HG03280 (cell line): ENCODE measurements around the gene GFRA1.

ENCODE experiments used
- ATAC-seq: cut with Tn5 transposase; IDR thresholded peaks from one replicate; pipeline ENCODE4 v1.9.1; 2021; ENCODE audit warnings: mild to moderate bottlenecking, moderate library complexity; ENCODE audit not compliant: unreplicated experiment

Gene GFRA1

GRCh38 chr10:116270771-116271592 is 2.0 kb downstream of the GFRA1 start:
- ATAC-seq, result no peak

GRCh38 chr10:116270126-116270770 is 2.8 kb downstream of the GFRA1 start:
- ATAC-seq, result no peak

GRCh38 chr10:116269619-116270018 is 3.4 kb downstream of the GFRA1 start:
- ATAC-seq, result no peak

GRCh38 chr10:116268976-116269375 is 4.0 kb downstream of the GFRA1 start:
- no peak for ATAC-seq

DNA sequence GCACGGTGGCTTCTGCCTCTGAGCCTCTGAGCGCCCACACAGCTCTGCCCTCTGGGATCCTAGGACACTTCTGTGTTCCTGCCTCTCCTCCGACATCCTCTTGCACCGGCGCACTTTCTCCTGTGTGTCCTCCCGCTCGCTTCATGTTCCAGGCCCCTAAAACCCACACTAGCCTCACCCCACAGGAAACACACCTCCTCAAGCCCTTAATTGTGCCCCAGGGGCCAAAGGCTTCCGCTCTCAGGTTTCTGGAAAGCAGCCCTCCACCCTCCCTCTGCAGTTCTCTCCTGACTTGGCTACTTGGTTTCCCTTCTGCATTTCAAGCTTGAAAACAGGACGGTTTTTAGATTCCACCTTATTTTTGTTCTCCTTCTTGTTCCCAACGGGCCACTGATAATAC is 7.3 kb downstream of the GFRA1 start:
- ATAC-seq, result no peak

GRCh38 chr10:116263870-116264655 is 8.9 kb downstream of the GFRA1 start:
- no peak for ATAC-seq

GRCh38 chr10:116262678-116263077 is 10.3 kb downstream of the GFRA1 start:
- no peak for ATAC-seq

GRCh38 chr10:116260599-116260998 is 12.4 kb downstream of the GFRA1 start:
- ATAC-seq, result no peak

DNA sequence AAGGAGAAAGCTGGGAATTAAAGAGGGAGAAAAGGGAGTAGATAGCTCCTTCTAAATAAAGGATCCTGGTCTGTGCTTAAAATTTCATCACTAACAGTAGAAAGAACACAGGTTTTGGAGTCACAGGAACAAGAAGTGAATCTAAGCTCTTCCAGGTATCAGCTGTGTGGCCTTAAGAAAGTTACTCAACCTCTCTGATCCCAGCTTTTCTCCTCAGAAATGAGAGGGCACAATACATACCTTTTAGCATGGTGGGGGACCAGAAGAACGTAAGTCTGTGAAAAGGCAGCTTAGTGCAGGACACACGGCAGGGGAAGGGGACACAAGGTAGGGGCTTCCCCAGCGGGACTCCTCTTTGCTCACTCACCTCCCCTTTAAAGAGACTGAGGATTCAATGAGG is 13.4 kb downstream of the GFRA1 start:
- ATAC-seq, result no peak

DNA sequence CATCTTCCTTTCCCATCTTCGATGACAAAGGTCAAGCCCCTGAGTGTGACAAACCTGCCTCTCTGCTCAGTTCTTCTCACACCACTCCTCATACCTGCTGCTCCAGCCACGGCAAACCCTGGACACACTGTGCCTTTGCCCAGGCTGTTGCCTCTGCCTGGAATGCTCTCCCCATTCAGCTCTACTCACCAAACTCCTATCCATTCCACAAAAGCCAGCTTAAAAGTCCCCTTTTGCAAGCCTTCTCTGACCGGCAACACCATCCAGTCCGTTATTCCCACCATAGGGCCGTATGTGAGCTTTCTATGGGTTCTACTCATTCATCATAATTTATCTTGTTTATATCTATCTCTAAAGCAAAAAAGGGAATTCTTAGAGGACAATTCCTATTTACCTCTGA is 15.2 kb downstream of the GFRA1 start:
- ATAC-seq, result no peak

- no peak for ATAC-seq
These were observed 16.2 kb downstream of the GFRA1 start for GRCh38 chr10:116256752-116257259.

DNA sequence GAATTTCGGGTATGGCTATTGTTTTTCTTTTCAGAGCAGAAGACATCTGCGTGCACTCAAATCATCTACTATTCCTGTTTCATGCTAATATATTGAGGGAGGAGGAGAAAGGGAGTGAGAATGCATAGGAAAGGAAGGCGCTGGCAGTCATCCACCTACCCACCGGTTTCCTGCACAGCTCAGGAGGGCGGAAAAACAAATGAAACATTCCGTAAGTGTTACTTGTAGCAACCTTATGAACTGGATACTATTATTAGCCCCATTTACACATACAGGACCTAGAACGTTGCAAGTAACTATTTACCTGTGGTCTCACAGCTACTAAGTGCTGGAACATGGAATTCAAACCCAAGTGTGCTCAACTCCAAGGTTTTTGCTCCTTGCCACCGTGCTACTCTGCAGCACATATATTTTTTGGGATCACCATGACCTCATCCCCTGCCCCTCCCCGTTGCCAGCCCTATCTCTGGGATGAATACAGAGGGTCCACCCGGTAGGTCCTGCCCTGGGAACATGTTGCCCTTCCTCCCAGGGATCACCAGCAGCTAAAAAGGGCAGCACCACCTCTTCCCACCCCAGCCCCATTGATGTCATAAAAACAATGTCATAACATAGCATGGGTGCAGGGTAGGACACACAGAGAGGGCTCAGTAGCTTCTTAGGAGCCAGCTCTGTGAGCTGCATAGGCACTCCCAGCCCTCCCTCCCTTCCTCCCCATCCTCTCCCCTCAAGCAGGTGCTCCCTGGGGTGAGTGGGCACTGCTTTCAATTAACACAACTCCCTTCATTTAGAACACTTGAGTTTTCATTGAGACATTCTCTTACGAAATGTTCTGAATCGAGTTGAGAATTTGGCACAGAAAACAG is 16.9 kb downstream of the GFRA1 start:
- no peak for ATAC-seq

DNA sequence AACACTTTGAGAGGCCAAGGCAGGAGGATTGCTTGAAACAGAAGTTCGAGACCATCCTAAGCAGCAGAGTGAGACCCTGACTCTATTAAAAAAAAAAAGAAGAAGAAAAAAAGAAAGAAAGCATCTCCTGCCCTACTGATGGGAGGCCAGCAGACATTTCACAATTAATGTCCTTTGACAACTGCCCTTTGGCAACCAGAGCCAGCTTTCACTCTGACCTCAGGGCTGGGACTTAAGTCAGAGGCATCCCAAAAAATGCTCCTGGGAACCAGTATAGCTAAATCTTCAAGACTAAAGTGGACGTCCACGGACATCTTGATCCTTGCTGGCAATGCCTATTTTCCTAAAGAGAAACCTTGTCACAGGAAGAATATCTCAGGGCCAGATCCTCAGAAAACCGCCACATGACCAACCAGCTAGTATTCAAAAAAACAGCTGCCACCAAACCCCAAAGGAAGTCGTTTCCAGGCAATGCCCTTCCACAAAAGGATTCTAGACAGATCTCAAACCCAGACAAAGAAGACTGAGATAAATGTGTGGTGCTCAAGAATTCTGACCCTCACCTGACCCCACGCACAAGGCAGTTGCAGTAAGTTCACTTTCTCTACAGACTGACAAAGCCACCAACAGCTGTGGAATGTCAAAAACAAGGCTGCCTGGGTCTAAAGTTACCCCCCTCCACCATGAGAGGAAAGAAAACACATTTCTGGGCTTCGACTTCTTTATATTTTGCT is 18.4 kb downstream of the GFRA1 start:
- ATAC-seq, result no peak

DNA sequence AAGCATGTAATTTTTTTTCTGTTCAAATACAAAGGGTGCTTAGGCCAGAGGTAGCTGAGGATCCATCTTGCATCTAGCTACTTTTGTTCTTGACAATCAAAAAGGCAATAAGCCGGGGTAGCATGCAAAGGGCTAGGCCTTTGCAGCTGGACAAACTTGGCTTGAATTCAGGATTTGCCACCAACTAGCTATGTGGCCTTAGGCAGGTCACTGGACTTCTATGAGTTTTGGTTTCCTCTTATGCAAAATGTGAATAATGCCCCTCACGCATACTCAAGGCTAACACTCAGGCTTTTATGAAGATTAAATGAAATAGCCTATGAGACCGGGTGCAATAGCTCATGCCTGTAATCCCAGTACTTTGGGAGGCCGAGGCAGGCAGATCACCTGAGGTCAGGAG is 19.3 kb downstream of the GFRA1 start:
- ATAC-seq, result no peak

DNA sequence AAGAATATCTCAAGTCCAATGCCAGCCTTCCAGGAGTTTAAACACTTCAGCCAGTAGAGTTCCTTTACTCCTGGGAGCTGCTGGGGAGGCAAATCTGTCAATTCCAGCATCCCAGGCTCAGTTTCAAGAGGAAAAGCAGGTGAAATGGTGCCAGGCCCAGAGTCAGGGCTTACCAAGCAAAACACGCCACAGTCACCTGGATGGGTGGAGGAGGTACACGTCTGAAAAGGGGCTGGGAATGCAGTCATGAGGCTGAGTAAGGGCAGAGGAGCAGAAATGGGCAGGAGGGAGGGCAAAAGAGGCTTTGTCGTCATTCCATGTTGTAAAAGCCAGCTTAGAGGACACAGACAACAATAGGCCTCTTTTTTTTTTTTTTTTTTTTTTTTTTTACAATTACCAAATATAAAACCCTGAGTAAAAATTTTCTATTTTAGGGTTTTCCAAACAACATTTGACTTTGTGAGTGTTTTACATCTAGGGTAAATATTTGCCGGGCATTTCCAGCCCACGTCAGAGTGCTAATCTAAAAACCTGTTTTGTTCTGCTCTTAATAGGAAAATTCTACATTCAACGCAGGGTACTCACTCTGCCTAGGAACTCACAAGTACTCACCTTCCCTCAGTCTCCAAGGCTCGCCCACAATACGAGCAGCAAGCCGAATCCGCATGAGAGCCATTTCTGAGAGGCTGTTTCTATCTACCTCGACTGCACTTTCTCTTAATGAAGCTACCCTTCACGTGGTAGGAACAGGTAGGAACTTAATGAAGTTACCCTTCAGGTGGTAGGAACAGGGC is 21.2 kb downstream of the GFRA1 start:
- ATAC-seq, result no peak

DNA sequence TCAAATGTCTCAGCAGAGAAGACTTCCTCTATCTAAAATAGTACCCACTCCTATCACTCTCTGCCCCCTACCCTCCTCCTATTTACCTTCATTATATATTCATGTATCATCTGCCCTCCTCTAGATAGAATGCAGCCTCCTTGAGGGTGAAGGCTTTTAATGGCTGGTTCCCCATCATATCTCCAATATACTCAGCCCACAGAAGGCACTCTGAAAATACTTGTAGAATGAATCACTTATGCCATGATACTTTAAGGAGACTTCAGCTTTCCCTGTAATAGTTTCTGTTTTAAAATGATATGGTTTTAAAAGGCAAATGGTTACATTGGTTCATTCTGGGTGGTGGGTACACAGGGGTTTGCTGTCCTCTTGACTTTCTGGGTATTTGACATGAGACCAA is 25.3 kb downstream of the GFRA1 start:
- no peak for ATAC-seq

DNA sequence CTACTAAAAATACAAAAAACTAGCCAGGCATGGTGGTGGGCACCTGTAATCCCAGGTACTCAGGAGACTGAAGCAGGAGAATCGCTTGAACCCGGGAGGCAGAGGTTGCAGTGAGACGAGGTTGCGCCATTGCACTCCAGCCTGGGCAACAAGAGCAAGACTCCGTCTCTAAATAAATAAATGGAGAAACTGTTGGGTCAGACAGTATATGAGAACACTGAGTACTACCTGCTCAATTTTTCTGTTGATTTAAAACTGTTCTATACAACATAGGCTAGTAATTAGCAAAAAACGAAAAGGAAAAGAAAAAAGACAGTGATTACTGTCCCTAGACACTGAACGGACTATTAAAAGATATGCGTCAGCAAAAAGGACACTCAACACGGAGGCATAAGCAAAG is 26.7 kb downstream of the GFRA1 start:
- no peak for ATAC-seq

- no peak for ATAC-seq
These were observed 27.9 kb downstream of the GFRA1 start for GRCh38 chr10:116245156-116245555.
